KMS-11 (cell line): ENCODE results near the gene SPRR1A.

Experiments used
- H2AFZ ChIP-seq: fragments of 200-600 bp; sonication (generic); 2 replicates; pipeline ENCODE4 v1.6.1; 2016; ENCODE audit warnings: antibody characterized with exemption, mixed run types, low read depth
- H3K27ac ChIP-seq: fragments of 200-600 bp; sonication (generic); 2 replicates; pipeline ENCODE4 v1.6.1; 2016; ENCODE audit warnings: mild to moderate bottlenecking, mixed run types
- H3K27me3 ChIP-seq: fragments of 200-600 bp; sonication (generic); 2 replicates; pipeline ENCODE4 v1.6.1; 2017; ENCODE audit warnings: mild to moderate bottlenecking, low read depth, mixed run types, moderate library complexity; ENCODE audit not compliant: insufficient read depth
- H3K36me3 ChIP-seq: fragments of 200-600 bp; sonication (generic); 2 replicates; pipeline ENCODE4 v1.6.1; 2017; ENCODE audit warnings: mild to moderate bottlenecking, mixed run types; ENCODE audit not compliant: insufficient read depth
- H3K4me1 ChIP-seq: fragments of 200-600 bp; sonication (generic); 2 replicates; pipeline ENCODE4 v1.6.1; 2016; ENCODE audit warnings: mild to moderate bottlenecking, low read depth, mixed run types; ENCODE audit not compliant: poor library complexity, severe bottlenecking
- H3K4me2 ChIP-seq: fragments of 200-600 bp; sonication (generic); 2 replicates; pipeline ENCODE4 v1.7.0; 2016; ENCODE audit warnings: mild to moderate bottlenecking, mixed run types
- H3K4me3 ChIP-seq: fragments of 200-600 bp; sonication (generic); IDR thresholded peaks from 2 replicates; pipeline ENCODE4 v1.6.1; 2017; ENCODE audit warnings: low read depth, low read length, mixed read lengths; ENCODE audit not compliant: insufficient read depth
- H3K79me2 ChIP-seq: fragments of 200-600 bp; sonication (generic); 2 replicates; pipeline ENCODE4 v1.6.1; 2016; ENCODE audit warnings: low read depth, mixed run types; ENCODE audit not compliant: insufficient read depth
- H3K9ac ChIP-seq: fragments of 200-600 bp; sonication (generic); 2 replicates; pipeline ENCODE4 v1.6.1; 2016; ENCODE audit warnings: mild to moderate bottlenecking, mixed run types
- H4K20me1 ChIP-seq: fragments of 200-600 bp; sonication (generic); 2 replicates; pipeline ENCODE4 v1.6.1; 2016; ENCODE audit warnings: mild to moderate bottlenecking, mixed run types; ENCODE audit not compliant: insufficient read depth
- CTCF ChIP-seq: fragments of 200-600 bp; sonication (generic); conservative IDR thresholded peaks from 2 replicates; pipeline ENCODE4 v1.6.1; 2017; ENCODE audit warnings: low read depth, mild to moderate bottlenecking, antibody characterized with exemption, low read length, moderate library complexity, mixed read lengths

The SPRR1A gene

DNA sequence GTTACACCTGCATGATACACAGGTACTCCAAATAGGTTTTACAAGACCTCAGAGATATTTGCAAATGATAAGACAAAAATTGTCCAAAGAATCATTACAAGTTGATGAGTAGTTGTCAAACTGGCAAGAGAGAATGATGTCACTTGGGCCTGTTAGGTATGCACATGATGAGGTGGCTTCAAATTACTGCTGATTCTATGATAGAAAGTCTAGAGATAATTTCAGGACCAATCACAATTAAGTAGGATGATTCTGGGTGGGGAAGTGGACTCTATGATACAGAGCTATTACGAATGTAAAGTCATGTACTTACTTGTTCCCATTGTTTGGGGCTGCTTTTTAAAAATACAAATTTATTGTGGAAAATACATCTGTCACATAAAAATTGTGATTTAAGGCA lies 41.9 kb downstream of the SPRR1A start:
- Histone ChIP-seq H3K79me2 (no peaks in the 10 kb centered on the region), H4K20me1 (no peaks in the 10 kb centered on the region), H2AFZ (no peak overlapping the region), H3K4me1 (no peaks in the 10 kb centered on the region), H3K4me2 (no peak overlapping the region), H3K4me3 (no peak overlapping the region), H3K9ac (no peak overlapping the region), H3K27ac (no peak overlapping the region), H3K36me3 (no peaks in the 10 kb centered on the region), H3K27me3 (no peaks in the 10 kb centered on the region)
- TF ChIP-seq CTCF = no peak

DNA sequence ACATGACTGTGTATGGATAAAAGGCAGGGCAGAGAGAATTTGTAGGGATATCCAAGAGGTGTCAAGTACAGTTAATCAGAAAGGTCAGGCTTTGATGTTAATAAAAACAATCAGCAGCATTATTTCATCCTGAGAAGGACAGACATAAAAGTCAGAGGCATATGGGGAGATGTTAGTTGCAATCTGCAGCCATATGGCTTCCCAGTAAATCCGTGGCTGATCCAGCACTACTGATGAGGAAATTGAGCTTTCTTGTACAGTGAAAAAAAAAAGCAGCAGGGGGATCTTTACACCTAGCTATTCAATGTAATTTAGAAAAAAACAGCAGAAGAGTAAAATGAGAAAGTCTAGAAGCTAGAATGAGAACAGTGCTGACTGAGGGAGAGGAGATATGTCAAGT lies 44.9 kb downstream of the SPRR1A start:
- Histone ChIP-seq H3K4me2 (no peak overlapping the region), H4K20me1 (no peaks in the 10 kb centered on the region), H3K27ac (no peak overlapping the region), H2AFZ (no peak overlapping the region), H3K4me1 (no peaks in the 10 kb centered on the region), H3K9ac (no peak overlapping the region), H3K27me3 (no peaks in the 10 kb centered on the region), H3K79me2 (no peaks in the 10 kb centered on the region), H3K4me3 (no peak overlapping the region), H3K36me3 (no peaks in the 10 kb centered on the region)
- no peak for TF ChIP-seq CTCF

DNA sequence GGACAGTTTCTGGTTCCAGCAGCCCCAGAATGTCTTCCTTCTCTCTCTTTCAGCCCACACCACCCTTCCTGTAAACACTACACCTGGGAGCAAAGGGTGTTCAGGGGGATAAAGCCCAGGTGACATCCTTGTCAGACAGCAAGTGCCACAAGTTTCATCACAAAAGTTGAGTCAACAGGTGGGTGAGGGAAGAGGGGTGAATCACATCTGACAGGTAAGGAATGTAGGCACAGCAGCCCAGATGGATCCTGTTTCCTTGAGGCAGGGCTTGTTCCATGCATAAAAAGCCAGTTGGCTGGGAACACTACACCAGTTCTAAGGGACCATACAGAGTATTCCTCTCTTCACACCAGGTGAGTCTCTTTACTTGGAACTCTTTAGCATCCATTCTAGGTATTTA lies 47.0 kb downstream of the SPRR1A start, which contains the start of gene SPRR1B:
Gene SPRR1B (plus strand): TSS at position 309 of the 400 bp plus-strand sequence. CDS start 1,143 bp downstream, outside the sequence.
- no peak for TF ChIP-seq CTCF
- Histone ChIP-seq H3K27ac (no peak within 1 kb of the TSS), H2AFZ (no peak within 1 kb of the TSS), H3K9ac (no peak within 1 kb of the TSS), H3K4me2 (no peak within 1 kb of the TSS), H3K27me3 (no peaks in the 10 kb centered on the region), H3K4me1 (no peaks in the 10 kb centered on the region), H3K36me3 (no peaks in the 10 kb centered on the region), H4K20me1 (no peaks in the 10 kb centered on the region), H3K79me2 (no peaks in the 10 kb centered on the region), H3K4me3 (no peak within 1 kb of the TSS)

- Histone ChIP-seq H3K4me2 (no peak overlapping the region), H3K27ac (no peak overlapping the region), H2AFZ (no peak overlapping the region), H4K20me1 (no peaks in the 10 kb centered on the region), H3K79me2 (no peaks in the 10 kb centered on the region), H3K4me1 (no peaks in the 10 kb centered on the region), H3K4me3 (no peak overlapping the region), H3K27me3 (no peaks in the 10 kb centered on the region), H3K9ac (no peak overlapping the region), H3K36me3 (no peaks in the 10 kb centered on the region)
- TF ChIP-seq CTCF = no peak
These were observed 48.2 kb downstream of the SPRR1A start for GRCh38 chr1:153032073-153032472.
